Measurements from ENCODE around the gene SORL1-AS1.

SORL1-AS1 gene

DNA sequence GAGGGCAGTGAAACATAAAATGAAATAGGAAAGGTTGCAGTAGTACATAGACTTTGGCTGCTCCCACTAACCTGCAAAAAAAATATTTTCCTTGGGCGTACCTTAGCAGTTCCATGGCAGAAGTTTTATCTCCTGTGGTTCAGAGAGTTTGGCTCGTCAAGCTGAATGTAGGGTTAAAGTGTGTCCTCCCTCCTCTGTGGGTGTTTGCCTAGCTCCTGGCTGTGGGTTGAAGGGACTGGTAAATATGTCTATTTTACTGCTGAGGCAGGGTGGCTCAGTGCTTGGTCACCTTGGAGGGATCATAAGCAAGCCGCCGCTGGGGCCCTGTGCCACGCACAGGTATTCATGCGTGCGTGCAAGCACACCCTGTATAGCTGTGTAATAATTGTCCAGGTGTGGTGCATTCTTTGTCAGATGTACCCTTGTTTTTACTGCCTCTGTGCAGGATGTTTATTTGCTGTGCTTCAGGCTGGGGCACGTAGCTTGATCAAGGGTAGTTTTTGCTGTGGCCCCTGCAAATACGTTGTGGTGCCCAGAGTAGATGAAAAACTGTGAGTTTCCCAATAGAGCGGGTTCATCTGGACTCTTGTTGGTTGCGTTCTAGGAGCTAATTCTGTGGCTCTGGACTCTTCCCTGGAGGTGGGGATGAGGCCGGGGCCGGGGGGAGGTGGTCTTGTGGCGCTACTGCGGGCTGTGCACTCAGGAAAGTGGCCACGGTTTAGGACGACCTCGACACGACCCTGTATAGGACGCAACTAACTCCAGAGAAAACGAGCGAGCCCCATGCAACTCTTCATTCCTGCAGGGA lies 1.4 kb downstream of the SORL1-AS1 start:
- Mint-ChIP-seq H3K4me3 (peak overlapping the region; percentile 72), H3K4me1 (peaks cover 78% of the 10 kb centered on the region), H3K36me3 (peaks cover 3% of the 10 kb centered on the region; the same call in 1 of the 2 replicates), H3K9me3 (peaks cover 4% of the 10 kb centered on the region), H3K27ac (peak overlapping the region; percentile 32; the same call in 1 of the 2 replicates), H3K27me3 (ENCODE audit: low read depth) (peaks cover 15% of the 10 kb centered on the region)
- CTCF ChIA-PET = interaction anchor here (0.8 to 2.5 kb wide), 7 partner anchors 15 to 140 kb away, joined by 3 to 8 read pairs (median 4); no protein-coding TSS in a partner anchor
- TF ChIP-seq FOXK1 (CRISPR knock-in tag; IDR thresholded peaks at IDR 0.05) (no peak), CREB1 (CRISPR knock-in tag; IDR thresholded peaks at IDR 0.05) (no peak), ZNF671 (CRISPR knock-in tag; IDR thresholded peaks at IDR 0.05) (no peak), ZNF416 (CRISPR knock-in tag; IDR thresholded peaks at IDR 0.05) (no peak), MXD4 (CRISPR knock-in tag; IDR thresholded peaks at IDR 0.05; ENCODE audit: borderline replicate concordance) (no peak), FOXP1 (CRISPR knock-in tag; IDR thresholded peaks at IDR 0.05; ENCODE audit: borderline replicate concordance) (no peak), ELF4 (CRISPR knock-in tag; IDR thresholded peaks at IDR 0.05; ENCODE audit: low read depth) (no peak), CREM (CRISPR knock-in tag; IDR thresholded peaks at IDR 0.05) (no peak), PRRX2 (CRISPR knock-in tag; IDR thresholded peaks at IDR 0.05) (no peak), CBFB (CRISPR knock-in tag; IDR thresholded peaks at IDR 0.05; ENCODE audit: low read depth) (no peak), RELA (CRISPR knock-in tag; IDR thresholded peaks at IDR 0.05; ENCODE audit: borderline replicate concordance) (no peak), NFYB (CRISPR knock-in tag; conservative IDR thresholded peaks at IDR 0.05; ENCODE audit: low read depth) (no peak), JUN (CRISPR knock-in tag; IDR thresholded peaks at IDR 0.05) (no peak), ZNF232 (CRISPR knock-in tag; IDR thresholded peaks at IDR 0.05) (no peak), ZNF263 (CRISPR knock-in tag; IDR thresholded peaks at IDR 0.05; ENCODE audit: low read depth) (no peak)
- TF ChIP-seq, protein P1, sequence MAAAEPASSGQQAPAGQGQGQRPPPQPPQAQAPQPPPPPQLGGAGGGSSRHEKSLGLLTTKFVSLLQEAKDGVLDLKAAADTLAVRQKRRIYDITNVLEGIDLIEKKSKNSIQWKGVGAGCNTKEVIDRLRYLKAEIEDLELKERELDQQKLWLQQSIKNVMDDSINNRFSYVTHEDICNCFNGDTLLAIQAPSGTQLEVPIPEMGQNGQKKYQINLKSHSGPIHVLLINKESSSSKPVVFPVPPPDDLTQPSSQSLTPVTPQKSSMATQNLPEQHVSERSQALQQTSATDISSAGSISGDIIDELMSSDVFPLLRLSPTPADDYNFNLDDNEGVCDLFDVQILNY (CRISPR knock-in tag; IDR thresholded peaks at IDR 0.05) = no peak
- TF ChIP-seq, protein P2, sequence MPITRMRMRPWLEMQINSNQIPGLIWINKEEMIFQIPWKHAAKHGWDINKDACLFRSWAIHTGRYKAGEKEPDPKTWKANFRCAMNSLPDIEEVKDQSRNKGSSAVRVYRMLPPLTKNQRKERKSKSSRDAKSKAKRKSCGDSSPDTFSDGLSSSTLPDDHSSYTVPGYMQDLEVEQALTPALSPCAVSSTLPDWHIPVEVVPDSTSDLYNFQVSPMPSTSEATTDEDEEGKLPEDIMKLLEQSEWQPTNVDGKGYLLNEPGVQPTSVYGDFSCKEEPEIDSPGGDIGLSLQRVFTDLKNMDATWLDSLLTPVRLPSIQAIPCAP (CRISPR knock-in tag; IDR thresholded peaks at IDR 0.05) = no peak
- TF ChIP-seq, protein P3, sequence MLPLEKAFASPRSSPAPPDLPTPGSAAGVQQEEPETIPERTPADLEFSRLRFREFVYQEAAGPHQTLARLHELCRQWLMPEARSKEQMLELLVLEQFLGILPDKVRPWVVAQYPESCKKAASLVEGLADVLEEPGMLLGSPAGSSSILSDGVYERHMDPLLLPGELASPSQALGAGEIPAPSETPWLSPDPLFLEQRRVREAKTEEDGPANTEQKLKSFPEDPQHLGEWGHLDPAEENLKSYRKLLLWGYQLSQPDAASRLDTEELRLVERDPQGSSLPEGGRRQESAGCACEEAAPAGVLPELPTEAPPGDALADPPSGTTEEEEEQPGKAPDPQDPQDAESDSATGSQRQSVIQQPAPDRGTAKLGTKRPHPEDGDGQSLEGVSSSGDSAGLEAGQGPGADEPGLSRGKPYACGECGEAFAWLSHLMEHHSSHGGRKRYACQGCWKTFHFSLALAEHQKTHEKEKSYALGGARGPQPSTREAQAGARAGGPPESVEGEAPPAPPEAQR (CRISPR knock-in tag; IDR thresholded peaks at IDR 0.05) = no peak
- TF ChIP-seq, protein P4, sequence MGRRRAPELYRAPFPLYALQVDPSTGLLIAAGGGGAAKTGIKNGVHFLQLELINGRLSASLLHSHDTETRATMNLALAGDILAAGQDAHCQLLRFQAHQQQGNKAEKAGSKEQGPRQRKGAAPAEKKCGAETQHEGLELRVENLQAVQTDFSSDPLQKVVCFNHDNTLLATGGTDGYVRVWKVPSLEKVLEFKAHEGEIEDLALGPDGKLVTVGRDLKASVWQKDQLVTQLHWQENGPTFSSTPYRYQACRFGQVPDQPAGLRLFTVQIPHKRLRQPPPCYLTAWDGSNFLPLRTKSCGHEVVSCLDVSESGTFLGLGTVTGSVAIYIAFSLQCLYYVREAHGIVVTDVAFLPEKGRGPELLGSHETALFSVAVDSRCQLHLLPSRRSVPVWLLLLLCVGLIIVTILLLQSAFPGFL (CRISPR knock-in tag; IDR thresholded peaks at IDR 0.05; ENCODE audit: borderline replicate concordance) = no peak
- TF ChIP-seq, protein P5, sequence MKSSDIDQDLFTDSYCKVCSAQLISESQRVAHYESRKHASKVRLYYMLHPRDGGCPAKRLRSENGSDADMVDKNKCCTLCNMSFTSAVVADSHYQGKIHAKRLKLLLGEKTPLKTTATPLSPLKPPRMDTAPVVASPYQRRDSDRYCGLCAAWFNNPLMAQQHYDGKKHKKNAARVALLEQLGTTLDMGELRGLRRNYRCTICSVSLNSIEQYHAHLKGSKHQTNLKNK (CRISPR knock-in tag; IDR thresholded peaks at IDR 0.05) = no peak
- POLR2A ChIA-PET = interaction anchor here (0.6 to 1.4 kb wide), 2 partner anchors 15 to 46 kb away, joined by 3 to 4 read pairs; no protein-coding TSS in a partner anchor
- ATAC-seq = peak; percentile 6
- DNase-seq (ENCODE audit: low spot score) = no peak

DNA sequence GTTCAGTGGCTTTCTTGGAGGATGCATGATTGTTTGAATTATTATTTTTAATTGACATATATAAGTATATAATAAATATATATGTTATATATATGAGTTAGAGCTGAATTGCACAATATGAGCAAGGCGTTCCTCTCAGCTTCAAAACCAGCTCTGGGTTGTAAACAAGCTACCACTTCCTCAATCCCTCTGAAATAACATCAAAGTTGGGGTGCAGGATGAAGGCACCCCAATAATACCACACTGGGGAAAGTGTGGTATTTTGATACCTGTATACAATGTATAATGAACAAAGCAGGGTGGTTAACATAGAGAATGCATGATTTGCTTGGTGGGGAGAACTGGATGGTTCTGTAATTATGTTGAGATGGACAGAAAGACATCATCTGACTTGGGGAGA lies 2.4 kb downstream of the SORL1-AS1 start:
- no peak overlapping the region for H3K4me3 Mint-ChIP-seq
- ATAC-seq = no peak
- no peak for DNase-seq (ENCODE audit: low spot score)
- H3K27me3 Mint-ChIP-seq (ENCODE audit: low read depth) = peaks cover 15% of the 10 kb centered on the region
- peaks cover 81% of the 10 kb centered on the region for H3K4me1 Mint-ChIP-seq
- CTCF ChIA-PET = interaction anchor here (1.2 to 2.5 kb wide), 4 partner anchors 27 to 141 kb away, joined by 3 to 8 read pairs (median 4); no protein-coding TSS in a partner anchor
- peaks cover 4% of the 10 kb centered on the region for H3K9me3 Mint-ChIP-seq
- H3K36me3 Mint-ChIP-seq = peaks cover 3% of the 10 kb centered on the region; the same call in 1 of the 2 replicates
- POLR2A ChIA-PET = no interaction called here
- TF ChIP-seq, protein P6, sequence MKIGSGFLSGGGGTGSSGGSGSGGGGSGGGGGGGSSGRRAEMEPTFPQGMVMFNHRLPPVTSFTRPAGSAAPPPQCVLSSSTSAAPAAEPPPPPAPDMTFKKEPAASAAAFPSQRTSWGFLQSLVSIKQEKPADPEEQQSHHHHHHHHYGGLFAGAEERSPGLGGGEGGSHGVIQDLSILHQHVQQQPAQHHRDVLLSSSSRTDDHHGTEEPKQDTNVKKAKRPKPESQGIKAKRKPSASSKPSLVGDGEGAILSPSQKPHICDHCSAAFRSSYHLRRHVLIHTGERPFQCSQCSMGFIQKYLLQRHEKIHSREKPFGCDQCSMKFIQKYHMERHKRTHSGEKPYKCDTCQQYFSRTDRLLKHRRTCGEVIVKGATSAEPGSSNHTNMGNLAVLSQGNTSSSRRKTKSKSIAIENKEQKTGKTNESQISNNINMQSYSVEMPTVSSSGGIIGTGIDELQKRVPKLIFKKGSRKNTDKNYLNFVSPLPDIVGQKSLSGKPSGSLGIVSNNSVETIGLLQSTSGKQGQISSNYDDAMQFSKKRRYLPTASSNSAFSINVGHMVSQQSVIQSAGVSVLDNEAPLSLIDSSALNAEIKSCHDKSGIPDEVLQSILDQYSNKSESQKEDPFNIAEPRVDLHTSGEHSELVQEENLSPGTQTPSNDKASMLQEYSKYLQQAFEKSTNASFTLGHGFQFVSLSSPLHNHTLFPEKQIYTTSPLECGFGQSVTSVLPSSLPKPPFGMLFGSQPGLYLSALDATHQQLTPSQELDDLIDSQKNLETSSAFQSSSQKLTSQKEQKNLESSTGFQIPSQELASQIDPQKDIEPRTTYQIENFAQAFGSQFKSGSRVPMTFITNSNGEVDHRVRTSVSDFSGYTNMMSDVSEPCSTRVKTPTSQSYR (CRISPR knock-in tag; IDR thresholded peaks at IDR 0.05) = no peak
- TF ChIP-seq, protein P3 (CRISPR knock-in tag; IDR thresholded peaks at IDR 0.05) = no peak
- TF ChIP-seq IRF2 (CRISPR knock-in tag; IDR thresholded peaks at IDR 0.05; ENCODE audit: borderline replicate concordance, low read depth) = no peak
- no peak for TF ChIP-seq ZNF263 (CRISPR knock-in tag; IDR thresholded peaks at IDR 0.05; ENCODE audit: low read depth)
- TF ChIP-seq RELA (CRISPR knock-in tag; IDR thresholded peaks at IDR 0.05; ENCODE audit: borderline replicate concordance) = no peak
- no peak for TF ChIP-seq PRRX2 (CRISPR knock-in tag; IDR thresholded peaks at IDR 0.05)
- no peak for TF ChIP-seq NR2C2 (CRISPR knock-in tag; IDR thresholded peaks at IDR 0.05)
- no peak for TF ChIP-seq CBFB (CRISPR knock-in tag; IDR thresholded peaks at IDR 0.05; ENCODE audit: low read depth)
- TF ChIP-seq, protein P7, sequence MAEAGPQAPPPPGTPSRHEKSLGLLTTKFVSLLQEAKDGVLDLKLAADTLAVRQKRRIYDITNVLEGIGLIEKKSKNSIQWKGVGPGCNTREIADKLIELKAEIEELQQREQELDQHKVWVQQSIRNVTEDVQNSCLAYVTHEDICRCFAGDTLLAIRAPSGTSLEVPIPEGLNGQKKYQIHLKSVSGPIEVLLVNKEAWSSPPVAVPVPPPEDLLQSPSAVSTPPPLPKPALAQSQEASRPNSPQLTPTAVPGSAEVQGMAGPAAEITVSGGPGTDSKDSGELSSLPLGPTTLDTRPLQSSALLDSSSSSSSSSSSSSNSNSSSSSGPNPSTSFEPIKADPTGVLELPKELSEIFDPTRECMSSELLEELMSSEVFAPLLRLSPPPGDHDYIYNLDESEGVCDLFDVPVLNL (CRISPR knock-in tag; IDR thresholded peaks at IDR 0.05; ENCODE audit: borderline replicate concordance, low read depth) = no peak
- H3K27ac Mint-ChIP-seq = no peak overlapping the region

Data from WTC11 (cell line).